NCI-H187 (cell line): ENCODE data around the gene SLC27A3.
A peak's percentile ranks its signal among the peaks of the same experiment; 100 is the strongest.
"Not testable (repeated sequence)": the region's sequence is repeated elsewhere in the genome, so short reads cannot be mapped to it uniquely, and the experiment has no call there.

Source experiments
- DNase-seq, 2 experiments: peaks; one replicate each; lab custom pipeline; 2025; lab: John Stamatoyannopoulos, UW

Gene SLC27A3

GRCh38 chr1:153779781-153780541 lies 4.8 kb downstream of the SLC27A3 start:
- no peak for DNase-seq

GRCh38 chr1:153780551-153780950 lies 5.3 kb downstream of the SLC27A3 start:
- no peak for DNase-seq

GRCh38 chr1:153782648-153783047 lies 7.4 kb downstream of the SLC27A3 start:
- DNase-seq: not testable (repeated sequence)

- DNase-seq: peak; percentile 94 to 95
Observed at GRCh38 chr1:153783233-153784190, 8.3 kb downstream of the SLC27A3 start.

GRCh38 chr1:153786038-153786790 lies 11.0 kb downstream of the SLC27A3 start:
- DNase-seq: no peak

- no peak for DNase-seq
Observed at GRCh38 chr1:153789478-153790034, 14.3 kb downstream of the SLC27A3 start.

GRCh38 chr1:153790313-153790965 lies 15.2 kb downstream of the SLC27A3 start:
- no peak for DNase-seq

- DNase-seq: no peak
Observed at GRCh38 chr1:153790966-153791647, 15.9 kb downstream of the SLC27A3 start.

- DNase-seq: no peak
Observed at GRCh38 chr1:153791648-153792253, 16.5 kb downstream of the SLC27A3 start.

GRCh38 chr1:153792631-153793041 lies 17.4 kb downstream of the SLC27A3 start:
- no peak for DNase-seq

GRCh38 chr1:153793261-153793972 lies 18.2 kb downstream of the SLC27A3 start:
- DNase-seq: no peak

GRCh38 chr1:153793973-153794615 lies 18.9 kb downstream of the SLC27A3 start:
- no peak for DNase-seq

GRCh38 chr1:153794624-153795329 lies 19.6 kb downstream of the SLC27A3 start:
- no peak for DNase-seq

- no peak for DNase-seq
Observed at GRCh38 chr1:153795330-153795837, 20.2 kb downstream of the SLC27A3 start.

GRCh38 chr1:153795934-153796785 lies 21.0 kb downstream of the SLC27A3 start:
- no peak for DNase-seq

GRCh38 chr1:153796786-153797659 lies 21.8 kb downstream of the SLC27A3 start:
- peak; percentile 55 to 88 for DNase-seq
